A673 (cell line): Measurements from ENCODE around the gene MYOF. TPM values are rescaled to one million over a fixed set of nuclear protein-coding genes. Genes with fewer than 3 reads are reported as not detected.

Experiments used
- BruUV-seq: library from RNA; stranded (reverse); fragments of 400-500 nt; replicated peaks from 2 replicates; lab custom pipeline; 2021; lab: Mats Ljungman, UMichigan
- CTCF ChIA-PET: fragments of 300-600 bp; sonication (Branson Sonifier 250); formaldehyde crosslinking; loops from one replicate; lab custom pipeline; 2022; ENCODE audit warnings: antibody characterized with exemption; lab: Charles Lee
- POLR2A ChIA-PET: fragments of 300-600 bp; sonication (Branson Sonifier 250); formaldehyde crosslinking; loops from one replicate; lab custom pipeline; 2022; ENCODE audit warnings: antibody characterized with exemption; ENCODE audit not compliant: low non-redundant PET; lab: Charles Lee
- DNase-seq: peaks from one replicate; pipeline ENCODE4 v3.0.0-alpha.2; 2015; ENCODE audit warnings: low spot score
- H3K27ac ChIP-seq: fragments of 200-600 bp; sonication (generic); 2 replicates; pipeline ENCODE4 v1.5.1; 2016; ENCODE audit warnings: mixed run types, low read depth, mild to moderate bottlenecking, mixed read lengths, antibody characterized with exemption, low read length; ENCODE audit not compliant: poor library complexity, severe bottlenecking
- H3K27me3 ChIP-seq: fragments of 200-600 bp; sonication (generic); replicated peaks from 2 replicates; pipeline ENCODE4 v1.6.1; 2017; ENCODE audit warnings: mixed run types, low read depth, mild to moderate bottlenecking, mixed read lengths, antibody characterized with exemption, low read length; ENCODE audit not compliant: insufficient read depth, poor library complexity
- H3K36me3 ChIP-seq: fragments of 200-600 bp; sonication (generic); 2 replicates; pipeline ENCODE4 v1.6.1; 2016; ENCODE audit warnings: mixed run types, mild to moderate bottlenecking, mixed read lengths, antibody characterized with exemption, low read length; ENCODE audit not compliant: insufficient read depth, poor library complexity, severe bottlenecking
- H3K4me1 ChIP-seq: fragments of 200-600 bp; sonication (generic); 2 replicates; pipeline ENCODE4 v1.6.1; 2017; ENCODE audit warnings: mixed run types, mild to moderate bottlenecking, mixed read lengths, antibody characterized with exemption, low read length; ENCODE audit not compliant: insufficient read depth, poor library complexity, severe bottlenecking
- H3K4me3 ChIP-seq: fragments of 200-600 bp; sonication (generic); 2 replicates; pipeline ENCODE4 v1.5.1; 2016; ENCODE audit warnings: low read depth, mixed run types, mild to moderate bottlenecking, mixed read lengths, low read length; ENCODE audit not compliant: poor library complexity, severe bottlenecking
- H3K9me3 ChIP-seq: fragments of 200-600 bp; sonication (generic); 2 replicates; pipeline ENCODE4 v1.6.1; 2016; ENCODE audit warnings: mixed run types, low read depth, mild to moderate bottlenecking, mixed read lengths, antibody characterized with exemption, low read length; ENCODE audit not compliant: poor library complexity, severe bottlenecking
- CTCF ChIP-seq: fragments of 300-800, 200-600 bp; sonication (generic); conservative IDR thresholded peaks from 2 replicates; pipeline ENCODE4 v1.5.1; 2017; ENCODE audit warnings: low read depth, mild to moderate bottlenecking, antibody characterized with exemption, low read length, moderate library complexity, mixed read lengths
- EZH2 ChIP-seq: fragments of 200-600 bp; sonication (generic); IDR thresholded peaks from 2 replicates; pipeline ENCODE4 v1.6.1; 2017; ENCODE audit warnings: borderline replicate concordance, low read depth, mild to moderate bottlenecking, mixed read lengths, antibody characterized with exemption, low read length; ENCODE audit not compliant: poor library complexity, severe bottlenecking
- intact Hi-C: fragments of 100-400 bp; cut with micrococcal nuclease; formaldehyde crosslinking; loops from one replicate; pipeline ENCODE4 v1.10.0; 2022; ENCODE audit not compliant: unreplicated experiment
- total RNA-seq: library from RNA; stranded (reverse); gene quantifications from 2 replicates; pipeline ENCODE4 v1.2.3, GENCODE V29; 2021

MYOF gene
- total RNA-seq, 1 experiment from 2014 or later: 24.2 TPM

- no peak overlapping the region for H3K4me3 ChIP-seq
- H3K4me1 ChIP-seq: peaks cover 2% of the 10 kb centered on the region
- BruUV-seq: no TSS peak
- intact Hi-C loops: no loop called here
- DNase-seq: no peak
- no peaks in the 10 kb centered on the region for H3K36me3 ChIP-seq
- no peaks in the 10 kb centered on the region for H3K9me3 ChIP-seq
- CTCF ChIA-PET: no interaction called here
- TF ChIP-seq EZH2 (no peak), CTCF (no peak)
- no peak overlapping the region for H3K27ac ChIP-seq
- POLR2A ChIA-PET: no interaction called here
- no peaks in the 10 kb centered on the region for H3K27me3 ChIP-seq
Measured at GRCh38 chr10:93454146-93454545, 28.0 kb downstream of the MYOF start.

GRCh38 chr10:93452143-93452542 lies 30.0 kb downstream of the MYOF start:
- intact Hi-C loops: no loop called here
- POLR2A ChIA-PET: no interaction called here
- H3K27me3 ChIP-seq: no peaks in the 10 kb centered on the region
- CTCF ChIA-PET: no interaction called here
- no TSS peak for BruUV-seq
- H3K27ac ChIP-seq: no peak overlapping the region
- no peaks in the 10 kb centered on the region for H3K36me3 ChIP-seq
- no peak overlapping the region for H3K4me3 ChIP-seq
- no peak for TF ChIP-seq CTCF
- TF ChIP-seq EZH2: no peak
- no peaks in the 10 kb centered on the region for H3K9me3 ChIP-seq
- DNase-seq: no peak
- no peaks in the 10 kb centered on the region for H3K4me1 ChIP-seq

- CTCF ChIA-PET: no interaction called here
- TF ChIP-seq CTCF (no peak), EZH2 (no peak)
- intact Hi-C loops: no loop called here
- POLR2A ChIA-PET: no interaction called here
- Histone ChIP-seq H3K36me3 (no peaks in the 10 kb centered on the region), H3K4me1 (no peaks in the 10 kb centered on the region), H3K9me3 (no peaks in the 10 kb centered on the region), H3K27ac (no peak overlapping the region), H3K4me3 (no peak overlapping the region), H3K27me3 (no peaks in the 10 kb centered on the region)
- BruUV-seq: no TSS peak
- no peak for DNase-seq
Measured at GRCh38 chr10:93451244-93451947, 30.7 kb downstream of the MYOF start.
